ENCODE results near the gene P3H2.

The P3H2 gene

GRCh38 chr3:190042558-190042957, 78.1 kb downstream of the P3H2 start:
- DNase-seq (ENCODE audit: extremely low read depth, low read depth): no peak
- TF ChIP-seq CTCF (IDR thresholded peaks at IDR 0.05; ENCODE audit: low read depth, low read length): no peak

GRCh38 chr3:190041333-190042041, 79.2 kb downstream of the P3H2 start:
- DNase-seq (ENCODE audit: extremely low read depth, low read depth): peak; percentile 19
- no peak for TF ChIP-seq CTCF (IDR thresholded peaks at IDR 0.05; ENCODE audit: low read depth, low read length)

- TF ChIP-seq CTCF (IDR thresholded peaks at IDR 0.05; ENCODE audit: low read depth, low read length): no peak
- no peak for DNase-seq (ENCODE audit: extremely low read depth, low read depth)
Measured at GRCh38 chr3:190040145-190040544, 80.6 kb downstream of the P3H2 start.

- no peak for TF ChIP-seq CTCF (IDR thresholded peaks at IDR 0.05; ENCODE audit: low read depth, low read length)
- DNase-seq (ENCODE audit: extremely low read depth, low read depth): peak; percentile 19
Measured at GRCh38 chr3:190038050-190038933, 82.4 kb downstream of the P3H2 start.

GRCh38 chr3:190036631-190037030, 84.1 kb downstream of the P3H2 start:
- no peak for DNase-seq (ENCODE audit: extremely low read depth, low read depth)
- TF ChIP-seq CTCF (IDR thresholded peaks at IDR 0.05; ENCODE audit: low read depth, low read length): no peak

- no peak for TF ChIP-seq CTCF (IDR thresholded peaks at IDR 0.05; ENCODE audit: low read depth, low read length)
- no peak for DNase-seq (ENCODE audit: extremely low read depth, low read depth)
Measured at GRCh38 chr3:190034446-190034845, 86.3 kb downstream of the P3H2 start.

GRCh38 chr3:190032923-190033322, 87.8 kb downstream of the P3H2 start:
- DNase-seq (ENCODE audit: extremely low read depth, low read depth): no peak
- no peak for TF ChIP-seq CTCF (IDR thresholded peaks at IDR 0.05; ENCODE audit: low read depth, low read length)
